NCI-H1105 treated with DMSO at 0.1 percent for 48 hours (cell line): Measurements from ENCODE around the gene ZNF783.
"Not testable (repeated sequence)": the region's sequence is repeated elsewhere in the genome, so short reads cannot be mapped to it uniquely, and the experiment has no call there.

Experiments used
- DNase-seq: peaks from one replicate; lab custom pipeline; 2025; lab: John Stamatoyannopoulos, UW

Gene ZNF783

DNA sequence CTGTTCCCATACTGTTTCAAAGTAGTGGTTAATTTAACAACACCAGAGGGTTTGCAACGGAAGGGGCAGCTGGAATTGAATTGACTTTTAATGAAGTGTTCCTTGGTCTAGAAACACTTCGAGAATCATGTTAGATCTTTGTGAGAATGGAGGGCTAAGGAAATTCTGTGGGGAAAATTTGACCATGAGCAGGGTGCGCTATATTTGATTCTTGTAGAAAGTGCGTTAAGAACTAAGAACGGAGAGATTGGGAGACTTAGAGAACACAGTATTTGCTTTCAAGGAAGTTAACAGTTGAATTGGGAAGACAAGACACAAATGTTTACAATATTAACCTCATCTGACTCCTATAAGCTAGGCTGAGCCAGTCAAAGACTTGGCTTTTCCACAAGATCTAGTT lies 21.4 kb upstream of the ZNF783 start:
- DNase-seq, result no peak

DNA sequence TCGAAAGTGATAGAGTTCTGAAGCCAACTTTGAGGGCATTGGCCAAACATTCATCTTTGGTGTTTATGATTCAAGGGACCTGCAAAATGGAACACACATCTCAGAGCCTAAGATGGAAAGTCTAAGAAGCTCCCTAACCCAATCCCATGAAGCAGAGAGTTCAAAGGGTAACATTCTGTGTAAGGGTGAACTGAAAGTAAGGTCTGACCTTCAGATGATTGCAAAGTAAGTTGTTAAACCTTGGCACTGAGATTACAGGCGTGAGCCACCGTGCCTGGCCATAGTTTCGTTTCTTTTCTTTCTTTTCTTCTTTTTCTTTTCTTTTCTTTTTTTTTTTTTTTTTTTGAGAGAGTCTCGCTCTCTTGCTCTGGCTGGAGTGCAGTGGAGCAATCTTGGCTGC lies 20.3 kb upstream of the ZNF783 start:
- no peak for DNase-seq

- no peak for DNase-seq
Measured at GRCh38 chr7:149245244-149245643, 16.8 kb upstream of the ZNF783 start.

DNA sequence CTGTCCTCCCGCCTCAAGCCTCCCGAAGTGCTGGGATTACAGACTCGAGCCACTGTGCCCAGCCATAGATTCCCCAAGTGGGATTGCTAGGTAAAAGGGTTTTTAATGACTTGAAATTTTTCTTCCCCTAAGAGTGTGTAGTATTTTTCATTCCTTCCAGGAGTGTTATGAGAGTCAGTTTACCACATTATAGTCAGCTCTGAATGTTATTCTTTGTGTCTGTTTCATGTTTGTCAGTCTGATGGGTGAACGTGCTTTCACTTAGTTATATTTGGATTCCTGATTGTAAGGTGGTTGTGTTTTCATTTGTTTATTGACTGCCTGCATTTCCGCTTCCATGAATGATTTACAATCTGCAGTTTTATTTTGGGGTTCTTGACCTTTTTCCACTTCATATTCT lies 16.3 kb upstream of the ZNF783 start:
- no peak for DNase-seq

DNA sequence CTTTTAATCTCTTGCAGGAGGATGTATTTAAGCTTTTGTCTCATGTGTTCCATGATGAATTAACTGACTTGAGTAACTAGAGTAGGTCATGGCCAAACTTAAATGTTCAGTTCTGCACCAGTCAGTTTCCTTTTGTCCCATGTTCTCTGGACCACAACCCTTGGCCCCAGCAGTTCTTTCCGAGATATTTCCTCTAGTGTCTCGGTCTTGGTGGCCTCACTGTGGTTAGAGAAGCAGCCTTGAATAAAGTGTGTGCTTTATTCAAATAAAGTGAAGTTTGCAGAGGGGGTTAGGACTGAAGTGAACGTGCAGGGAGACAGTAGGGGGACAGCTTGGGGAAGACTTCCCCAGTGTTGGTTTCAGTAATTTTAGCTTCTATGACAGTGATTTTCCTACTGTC lies 13.2 kb upstream of the ZNF783 start:
- no peak for DNase-seq

DNA sequence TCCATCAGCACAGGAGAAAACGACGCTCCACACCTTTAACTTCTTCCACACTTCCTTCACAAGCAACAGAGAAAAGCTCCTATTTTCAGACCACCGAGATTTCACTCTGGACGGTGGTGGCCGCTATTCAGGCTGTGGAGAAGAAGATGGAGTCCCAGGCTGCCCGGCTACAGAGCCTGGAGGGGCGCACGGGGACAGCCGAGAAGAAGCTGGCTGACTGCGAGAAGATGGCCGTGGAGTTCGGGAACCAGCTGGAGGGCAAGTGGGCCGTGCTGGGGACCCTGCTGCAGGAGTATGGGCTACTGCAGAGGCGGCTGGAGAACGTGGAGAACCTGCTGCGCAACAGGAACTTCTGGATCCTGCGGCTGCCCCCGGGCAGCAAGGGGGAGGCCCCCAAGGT lies 11.8 kb upstream of the ZNF783 start:
- not testable (repeated sequence) for DNase-seq

DNA sequence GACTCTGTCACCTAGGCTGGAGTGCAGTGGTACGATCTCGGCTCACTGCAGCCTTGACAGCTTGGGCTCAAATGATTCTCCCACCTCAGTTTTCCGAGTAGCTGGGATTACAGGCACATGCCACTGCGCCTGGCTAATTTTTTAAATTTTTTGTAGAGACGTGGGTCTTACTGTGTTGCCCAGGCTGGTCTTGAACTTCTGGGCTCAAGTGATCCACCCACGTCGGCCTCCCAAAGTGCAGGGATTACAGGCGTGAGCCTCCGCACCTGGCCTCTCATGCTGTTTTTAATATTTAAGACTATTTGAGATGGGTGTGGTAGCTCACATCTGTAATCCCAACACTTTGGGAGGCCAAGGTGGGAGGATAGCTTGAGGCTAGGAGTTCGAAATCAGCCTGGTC lies 10.5 kb upstream of the ZNF783 start:
- DNase-seq, result not testable (repeated sequence)

GRCh38 chr7:149252378-149252777 lies 9.6 kb upstream of the ZNF783 start:
- DNase-seq, result no peak

- no peak for DNase-seq
Measured at GRCh38 chr7:149253665-149254064, 8.3 kb upstream of the ZNF783 start.

GRCh38 chr7:149254181-149254858 lies 7.7 kb upstream of the ZNF783 start:
- DNase-seq, result no peak

GRCh38 chr7:149255174-149255573 lies 6.8 kb upstream of the ZNF783 start:
- DNase-seq, result no peak

GRCh38 chr7:149256568-149256967 lies 5.4 kb upstream of the ZNF783 start:
- no peak for DNase-seq

- no peak for DNase-seq
Measured at GRCh38 chr7:149257146-149257545, 4.8 kb upstream of the ZNF783 start.

DNA sequence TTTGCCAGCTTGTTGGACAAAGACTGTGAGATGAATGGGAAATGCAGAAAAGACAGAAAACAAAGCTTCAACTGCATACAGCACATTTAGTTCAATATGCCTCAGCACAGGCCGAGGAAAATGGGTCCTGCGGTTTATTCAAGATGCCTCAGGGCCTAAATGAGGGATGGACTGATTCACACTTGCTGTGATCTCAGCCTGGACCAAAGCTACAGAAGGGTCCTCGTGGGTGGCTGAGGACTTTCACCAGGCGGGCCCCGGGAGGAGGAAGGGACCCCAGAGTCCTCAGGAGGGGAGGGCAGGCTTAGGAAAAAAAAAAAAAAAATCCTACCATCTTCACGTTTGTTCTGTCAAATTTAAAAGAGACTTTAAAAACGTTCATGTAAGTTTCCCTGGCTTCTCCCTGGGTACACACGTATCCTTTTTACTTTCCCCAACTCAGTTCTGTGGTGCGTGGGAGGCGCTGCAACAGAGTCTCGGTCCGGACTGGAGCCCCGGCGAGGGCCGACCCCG lies 624 bp upstream of the ZNF783 start:
- peak; percentile 1 for DNase-seq

GRCh38 chr7:149266451-149266850 lies 4.5 kb downstream of the ZNF783 start:
- no peak for DNase-seq

GRCh38 chr7:149267733-149268132 lies 5.7 kb downstream of the ZNF783 start:
- no peak for DNase-seq

GRCh38 chr7:149274424-149274823 lies 12.4 kb downstream of the ZNF783 start:
- not testable (repeated sequence) for DNase-seq

DNA sequence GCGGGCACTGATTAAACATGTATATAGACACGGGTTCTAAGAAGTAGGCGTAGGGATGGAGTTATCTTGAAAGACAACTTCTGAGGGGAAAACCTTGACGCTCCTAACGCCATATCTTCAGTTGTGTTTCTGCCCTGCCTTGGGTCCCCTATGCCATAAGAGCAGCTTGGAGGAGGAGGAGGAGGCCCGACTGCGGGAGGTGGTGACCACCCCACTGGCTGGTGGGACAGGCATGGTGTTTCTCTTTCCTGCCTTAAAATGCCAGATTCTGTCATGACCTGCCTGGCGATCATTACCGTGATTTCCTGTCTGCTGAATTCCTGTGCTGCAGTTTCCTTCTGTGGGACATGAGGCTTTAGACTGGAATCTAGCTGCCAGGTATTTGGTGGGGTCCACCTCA lies 15.9 kb downstream of the ZNF783 start:
- DNase-seq, result no peak

GRCh38 chr7:149278396-149278795 lies 16.4 kb downstream of the ZNF783 start:
- no peak for DNase-seq

DNA sequence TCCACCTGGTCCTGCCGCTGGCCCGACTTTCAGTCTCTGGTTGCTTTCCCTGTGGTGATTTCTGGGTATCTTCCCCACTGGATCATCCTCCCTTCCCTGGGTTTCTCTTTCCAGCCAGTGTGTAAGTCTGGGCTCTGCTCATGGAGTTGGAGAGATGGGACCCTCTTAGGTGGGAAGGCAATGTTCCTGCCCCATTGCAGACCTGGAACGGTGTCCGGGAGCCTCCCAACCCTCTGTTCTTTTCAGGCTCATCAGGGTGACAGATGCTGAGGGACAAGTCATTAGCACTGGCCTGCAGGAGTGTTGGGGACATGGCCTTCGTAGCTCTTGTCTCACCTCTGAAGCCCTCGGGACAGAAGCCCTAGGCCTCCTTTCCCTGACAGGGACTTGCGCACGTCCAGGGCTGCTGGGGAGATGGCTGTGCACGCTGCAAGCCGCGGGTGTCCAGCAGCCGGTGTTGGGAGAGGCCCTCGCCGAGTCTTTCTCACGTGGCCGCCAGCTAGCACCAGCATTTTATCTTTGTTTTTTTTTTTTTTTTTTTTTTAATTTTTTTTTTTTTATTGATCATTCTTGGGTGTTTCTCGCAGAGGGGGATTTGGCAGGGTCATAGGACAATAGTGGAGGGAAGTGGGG lies 17.2 kb downstream of the ZNF783 start:
- no peak for DNase-seq

DNA sequence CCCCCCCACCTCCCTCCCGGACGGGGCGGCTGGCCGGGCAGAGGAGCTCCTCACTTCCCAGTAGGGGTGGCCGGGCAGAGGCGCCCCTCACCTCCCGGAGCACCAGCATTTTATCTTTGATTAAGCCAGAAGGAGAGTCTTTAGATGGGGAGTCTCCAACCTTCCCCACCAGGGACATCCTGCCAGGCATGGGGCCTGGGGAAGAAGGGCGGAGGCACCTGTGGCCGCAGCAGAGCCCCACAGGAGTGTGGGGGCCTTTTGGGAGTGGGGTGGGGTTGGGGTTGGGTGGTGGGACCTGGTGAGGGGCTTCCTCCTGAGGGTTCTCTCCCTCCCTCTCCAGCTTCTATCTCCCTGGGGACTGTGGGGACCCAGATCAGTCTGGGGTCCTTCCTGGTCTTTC lies 18.2 kb downstream of the ZNF783 start:
- DNase-seq, result no peak

- DNase-seq, result no peak
Measured at GRCh38 chr7:149280661-149281507, 18.9 kb downstream of the ZNF783 start.
